Endometrium (tissue), 2 donors: ENCODE measurements around the gene SYT13.

Experiments
- FAIRE-seq: peaks from 2 replicates; lab custom pipeline; 2012; peaks lifted over from hg19 to GRCh38; lab: Jason Lieb, UNC
- donor health status: control.
- donor health status: control.

The SYT13 gene, protein sequence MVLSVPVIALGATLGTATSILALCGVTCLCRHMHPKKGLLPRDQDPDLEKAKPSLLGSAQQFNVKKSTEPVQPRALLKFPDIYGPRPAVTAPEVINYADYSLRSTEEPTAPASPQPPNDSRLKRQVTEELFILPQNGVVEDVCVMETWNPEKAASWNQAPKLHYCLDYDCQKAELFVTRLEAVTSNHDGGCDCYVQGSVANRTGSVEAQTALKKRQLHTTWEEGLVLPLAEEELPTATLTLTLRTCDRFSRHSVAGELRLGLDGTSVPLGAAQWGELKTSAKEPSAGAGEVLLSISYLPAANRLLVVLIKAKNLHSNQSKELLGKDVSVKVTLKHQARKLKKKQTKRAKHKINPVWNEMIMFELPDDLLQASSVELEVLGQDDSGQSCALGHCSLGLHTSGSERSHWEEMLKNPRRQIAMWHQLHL

DNA sequence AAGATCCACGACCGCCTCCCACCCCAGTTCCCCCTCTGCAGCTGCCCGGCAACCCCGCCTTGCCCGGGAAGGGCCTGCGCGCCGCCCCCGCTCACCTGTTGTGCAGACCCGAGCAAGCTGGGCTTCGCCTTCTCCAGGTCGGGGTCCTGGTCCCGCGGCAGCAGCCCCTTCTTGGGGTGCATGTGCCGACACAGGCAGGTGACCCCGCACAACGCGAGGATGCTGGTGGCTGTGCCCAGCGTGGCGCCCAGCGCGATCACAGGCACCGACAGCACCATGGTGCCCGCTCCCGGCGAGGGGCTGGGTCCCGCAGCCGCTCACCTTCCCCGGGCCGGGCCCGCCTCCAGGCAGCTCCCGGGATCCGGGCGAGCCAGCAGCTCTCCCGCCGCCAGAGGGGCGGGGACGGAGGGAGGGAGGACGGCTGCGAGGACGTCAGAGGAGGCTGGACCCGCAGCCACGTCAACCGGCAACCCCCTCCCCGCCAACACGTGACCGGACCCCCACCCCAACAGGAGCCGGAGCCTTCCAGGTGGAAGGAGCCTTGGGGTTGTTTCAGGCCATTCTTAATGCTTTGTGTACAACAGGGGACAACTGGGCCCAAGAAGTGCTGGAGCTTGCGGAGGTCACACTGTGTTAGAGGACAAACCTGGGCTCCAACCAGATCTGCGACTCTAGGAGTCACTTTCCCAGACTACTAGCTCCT, at the start of gene SYT13:
Gene SYT13 (minus strand): TSS at position 412 of the 703 bp plus-strand sequence. CDS start 134 bp downstream, at position 278.
- no peak for FAIRE-seq

DNA sequence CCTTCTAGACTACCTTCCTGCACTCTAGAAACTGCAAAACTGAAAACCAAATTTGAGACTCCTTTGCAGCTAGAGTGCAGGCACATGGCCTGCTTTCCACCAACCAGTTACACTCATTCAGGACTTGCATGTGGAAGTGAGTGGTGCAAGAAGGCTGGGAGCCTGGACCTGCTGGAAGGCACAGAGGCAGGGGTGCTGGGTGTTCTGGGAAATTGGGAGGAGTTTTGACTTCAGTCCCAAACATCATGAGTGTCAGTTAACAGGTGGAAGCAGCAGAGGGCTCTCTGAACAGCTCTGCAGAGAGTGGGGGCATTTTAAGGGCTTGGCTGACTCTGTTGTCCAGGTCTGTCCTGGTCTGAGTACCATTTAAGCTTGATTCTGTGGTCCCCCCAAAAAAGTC, 49.3 kb upstream of the SYT13 start:
- FAIRE-seq = no peak

DNA sequence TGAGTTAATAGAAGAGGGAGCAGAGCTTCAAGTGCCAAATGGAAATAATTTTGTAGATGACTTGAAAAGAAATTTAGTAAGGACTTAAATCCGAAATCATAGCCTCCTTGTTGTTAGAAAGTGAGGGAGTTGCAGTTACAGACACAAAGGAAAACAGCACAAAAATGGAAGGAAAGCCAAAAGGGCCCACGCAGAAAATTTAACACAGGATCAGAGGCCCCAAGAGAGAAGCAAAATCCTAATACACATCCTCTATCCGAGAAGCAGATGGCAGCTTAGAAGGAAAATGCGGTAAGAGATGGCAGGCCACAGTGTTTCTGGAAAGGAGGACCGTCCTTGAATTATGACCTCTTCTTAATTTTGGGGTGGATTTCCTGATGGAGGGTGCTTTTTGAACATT, 48.7 kb upstream of the SYT13 start:
- FAIRE-seq = no peak

DNA sequence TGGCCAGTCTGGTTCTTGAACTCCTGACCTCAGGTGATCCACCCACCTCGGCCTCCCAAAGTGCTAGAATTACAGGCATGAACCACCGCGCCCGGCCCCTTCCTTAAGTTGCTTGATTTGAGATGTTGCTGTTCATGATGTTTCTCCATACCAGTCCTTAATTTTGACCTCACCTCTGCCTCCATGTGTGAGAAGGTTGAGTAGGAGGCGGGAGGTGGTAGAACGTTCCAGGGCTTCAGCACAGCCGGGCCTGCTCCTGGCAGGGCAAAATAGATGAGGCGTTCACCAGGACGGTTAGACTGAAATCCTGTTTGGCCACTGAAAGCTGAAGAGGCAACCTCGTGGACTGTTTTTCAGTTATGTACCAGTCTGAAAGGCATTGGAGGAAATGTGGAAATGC, 48.3 kb upstream of the SYT13 start:
- no peak for FAIRE-seq

DNA sequence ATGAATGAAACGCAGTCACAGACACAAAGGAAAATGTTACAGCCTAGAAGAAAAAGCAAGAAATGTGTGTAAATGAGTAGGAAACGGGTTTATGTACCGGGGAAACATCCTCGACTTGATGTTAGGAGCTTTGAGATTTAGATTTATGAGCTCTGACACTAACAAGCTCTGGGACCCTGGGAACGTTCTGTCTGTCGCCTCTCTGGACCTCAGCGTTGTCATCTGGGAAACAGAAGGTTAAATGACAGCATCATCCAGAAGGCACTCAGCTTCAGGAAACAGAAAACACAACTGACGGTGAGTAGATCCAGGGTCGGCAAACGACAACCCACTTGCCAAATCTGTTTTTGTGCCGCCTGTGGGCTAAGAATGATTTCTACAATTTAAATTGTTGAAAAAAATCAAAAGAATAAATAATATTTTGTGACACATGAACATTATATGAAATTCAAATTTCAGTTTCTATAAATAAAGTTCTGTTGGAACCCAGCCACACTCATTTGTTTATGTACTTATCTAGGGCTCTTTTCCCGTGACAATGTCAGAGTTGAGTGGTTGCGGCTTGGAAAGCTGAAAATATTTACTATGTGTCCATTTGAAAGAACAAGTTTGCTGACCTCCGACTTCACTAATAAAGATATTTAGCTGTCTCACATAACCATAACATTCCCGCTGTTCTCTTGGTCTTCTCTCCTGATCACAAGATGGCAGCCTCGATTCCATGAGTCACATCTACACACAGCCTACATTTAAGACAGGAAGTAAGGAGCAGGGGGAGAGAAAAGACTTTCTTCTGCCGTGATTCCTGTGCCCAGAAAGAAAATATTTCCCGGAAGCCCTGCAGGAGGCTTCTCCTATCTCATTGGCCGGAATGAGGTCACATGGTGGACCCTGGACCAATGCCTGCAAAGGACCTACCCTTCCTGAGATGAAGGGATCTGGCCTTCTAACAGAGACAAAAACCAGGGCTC, 47.1 kb upstream of the SYT13 start:
- FAIRE-seq = no peak

DNA sequence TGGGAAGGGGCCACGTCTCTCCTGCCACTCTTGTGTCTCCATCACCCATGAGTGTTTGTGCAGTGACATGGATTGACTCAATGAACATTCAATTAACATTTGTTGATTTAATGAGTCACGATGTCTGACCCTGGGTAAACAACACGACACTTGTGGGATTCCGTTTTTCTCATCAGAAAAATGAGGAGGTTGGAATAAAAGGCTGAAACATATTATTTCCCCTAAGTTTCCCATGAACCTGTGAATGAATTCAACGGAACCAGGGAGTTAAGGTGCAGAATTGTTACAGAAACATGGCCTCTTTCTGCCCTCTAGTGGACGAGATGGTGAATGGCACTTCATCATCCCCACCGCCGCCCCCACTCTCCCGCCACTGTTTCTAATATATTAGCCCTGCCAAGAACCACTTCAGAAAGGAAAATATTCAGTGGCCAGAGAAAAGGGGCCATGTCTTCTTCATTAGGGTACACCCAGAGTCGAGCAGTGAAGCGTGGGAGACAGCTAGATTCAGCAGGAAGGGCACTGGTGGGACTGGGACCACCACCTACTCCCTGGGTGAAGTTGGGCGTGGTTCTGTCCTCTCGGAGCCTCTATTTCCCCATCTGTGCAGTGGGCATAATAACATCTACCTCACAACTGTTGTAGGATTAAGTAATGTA, 46.3 kb upstream of the SYT13 start:
- FAIRE-seq = no peak

DNA sequence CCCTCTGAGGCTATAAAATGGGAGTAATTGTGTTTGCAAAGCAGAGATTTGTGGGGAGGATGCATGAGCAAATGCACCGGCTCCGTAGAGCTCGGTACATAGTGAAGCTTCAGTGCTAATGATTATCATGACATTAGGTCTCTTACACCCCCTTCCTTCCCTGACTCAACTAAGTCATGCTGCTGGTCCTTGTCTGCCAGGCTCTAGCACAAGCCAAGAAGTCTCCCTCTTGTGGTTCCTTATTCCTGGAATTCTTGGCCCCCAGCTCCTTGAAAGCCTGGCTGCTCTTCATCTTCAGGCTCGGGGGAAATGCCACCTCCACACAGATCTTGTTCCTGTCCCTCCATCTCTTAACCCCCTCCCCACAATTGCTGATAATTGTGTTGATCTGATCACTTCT, 45.7 kb upstream of the SYT13 start:
- no peak for FAIRE-seq

DNA sequence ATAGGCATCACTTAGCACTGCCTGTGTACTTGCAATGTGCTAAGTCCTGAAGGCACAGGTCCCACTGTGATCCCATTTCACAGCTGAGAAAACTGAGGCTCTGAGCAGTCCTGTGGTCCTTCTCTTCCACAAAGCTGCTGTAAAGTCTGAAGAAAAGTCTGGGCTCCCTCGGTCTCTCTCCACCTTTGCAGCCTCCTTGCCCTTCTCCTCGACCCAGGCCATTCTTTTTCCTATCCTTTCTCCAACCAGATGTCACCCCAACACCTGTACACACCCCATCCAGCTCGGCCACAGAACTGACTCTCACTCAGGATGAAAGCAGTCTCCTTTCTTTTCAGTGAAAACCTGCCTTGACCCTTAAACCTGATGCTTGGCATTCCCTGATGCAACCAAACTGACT, 42.6 kb upstream of the SYT13 start:
- no peak for FAIRE-seq

DNA sequence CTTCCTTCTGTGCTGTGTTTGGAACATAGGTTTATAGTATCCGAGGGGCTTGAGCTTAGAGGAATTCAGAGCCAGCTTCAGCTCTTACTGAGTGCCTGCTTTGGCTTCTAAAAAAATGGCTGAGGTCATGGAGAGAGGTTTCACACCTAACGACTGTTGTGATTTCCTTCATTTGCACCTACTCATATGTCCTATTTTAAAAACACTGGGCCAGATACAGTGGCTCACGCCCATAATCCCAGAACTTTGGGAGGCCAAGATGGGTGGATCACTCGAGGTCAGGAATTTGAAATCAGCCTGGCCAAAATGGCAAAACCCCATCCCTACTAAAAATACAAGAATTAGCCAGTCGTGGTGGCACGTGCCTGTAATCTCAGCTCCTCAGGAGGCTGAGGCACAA, 38.3 kb upstream of the SYT13 start:
- no peak for FAIRE-seq

DNA sequence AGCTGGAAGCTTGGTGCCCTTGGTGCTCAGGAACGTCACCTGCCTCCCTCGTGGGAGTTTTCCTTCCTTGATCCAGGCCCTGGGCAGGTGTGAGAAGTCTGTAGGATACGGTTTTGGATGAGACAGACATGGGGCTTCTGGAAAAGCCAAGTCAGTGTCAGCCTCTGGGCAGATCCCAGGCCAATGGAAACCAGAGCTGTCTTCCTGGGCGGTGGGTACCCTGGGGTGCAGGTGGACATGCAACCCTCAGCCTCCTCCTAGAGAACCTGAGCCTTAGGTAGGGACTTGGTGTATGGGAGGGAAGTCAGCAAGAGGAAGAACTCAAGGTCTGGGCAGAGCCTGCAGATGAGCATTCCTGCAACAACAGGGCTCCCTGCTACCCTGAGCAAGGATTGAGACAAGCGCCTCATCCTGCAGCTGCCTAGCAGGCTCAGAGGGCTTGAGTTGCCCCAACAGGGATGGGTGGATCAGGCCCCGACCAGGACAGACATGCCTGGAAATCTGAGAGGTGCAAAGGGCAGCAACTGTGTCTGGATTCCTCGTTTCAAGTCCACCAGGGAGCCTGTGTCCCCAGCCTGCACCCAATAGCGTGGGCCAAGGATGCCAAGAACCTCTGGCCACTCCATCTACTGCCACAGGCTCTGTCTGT, 37.6 kb upstream of the SYT13 start:
- no peak for FAIRE-seq

DNA sequence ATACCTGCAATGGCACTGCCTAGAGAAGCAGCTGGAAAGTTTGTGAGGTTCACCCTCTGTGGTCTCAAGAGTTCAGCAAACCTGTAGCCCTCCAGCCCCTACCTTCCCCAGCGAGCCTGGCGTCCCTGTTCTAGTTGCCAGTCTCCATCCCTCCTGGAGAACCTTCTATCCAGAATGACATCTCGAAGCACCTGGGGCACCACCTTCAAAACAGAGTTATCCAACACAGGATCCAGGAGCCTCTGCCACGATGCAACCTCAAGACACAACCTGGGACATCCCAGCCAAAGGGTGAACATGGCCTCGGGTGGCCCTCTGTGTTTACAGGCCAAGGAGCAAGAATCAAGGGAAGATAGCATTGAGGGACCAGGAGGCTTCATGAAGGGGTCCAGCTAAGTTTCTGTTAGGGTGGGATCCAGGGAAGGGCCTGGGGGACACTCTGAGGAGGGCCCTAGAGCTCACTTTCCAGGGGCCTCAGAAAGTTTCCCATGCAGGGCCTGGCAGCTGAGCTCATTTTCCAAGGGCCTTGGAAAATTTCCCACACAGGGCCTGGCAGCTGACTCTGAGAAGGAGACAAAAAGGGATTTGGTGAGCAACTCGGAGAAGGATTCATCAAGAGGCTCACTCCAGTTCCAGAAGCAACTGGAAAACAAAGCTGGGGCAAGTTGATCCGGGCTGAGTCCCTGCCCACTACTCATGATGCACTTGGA, 36.9 kb upstream of the SYT13 start:
- FAIRE-seq = no peak

DNA sequence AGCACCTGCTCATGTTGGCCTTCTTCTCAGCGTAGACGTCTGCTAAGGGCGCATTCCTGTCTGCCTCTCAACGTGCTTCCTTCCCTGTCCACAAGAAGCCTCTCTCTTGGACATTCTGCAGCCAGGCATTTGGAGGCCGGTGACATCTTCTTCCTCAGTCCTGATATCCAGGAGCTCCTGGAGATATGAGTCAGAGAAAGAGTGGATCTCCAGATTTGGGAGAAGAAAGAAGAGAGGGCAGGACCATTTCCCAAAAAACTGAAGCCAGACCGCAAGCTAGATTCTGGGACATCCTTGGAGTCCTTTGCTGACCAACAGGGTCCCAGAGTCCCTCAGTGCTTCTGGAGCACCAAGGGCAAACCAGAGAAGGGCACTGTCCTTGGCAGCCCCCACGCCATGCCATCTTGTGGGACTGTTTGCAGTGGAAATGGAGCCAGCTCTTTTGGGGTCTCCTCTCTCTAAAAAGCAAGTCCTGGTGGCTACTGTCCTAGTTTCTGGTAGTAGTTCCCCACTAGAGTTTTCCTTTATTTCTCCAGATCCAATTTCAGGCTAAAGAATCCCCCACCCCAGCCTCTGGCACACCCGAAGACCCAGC, 36.1 kb upstream of the SYT13 start:
- no peak for FAIRE-seq

DNA sequence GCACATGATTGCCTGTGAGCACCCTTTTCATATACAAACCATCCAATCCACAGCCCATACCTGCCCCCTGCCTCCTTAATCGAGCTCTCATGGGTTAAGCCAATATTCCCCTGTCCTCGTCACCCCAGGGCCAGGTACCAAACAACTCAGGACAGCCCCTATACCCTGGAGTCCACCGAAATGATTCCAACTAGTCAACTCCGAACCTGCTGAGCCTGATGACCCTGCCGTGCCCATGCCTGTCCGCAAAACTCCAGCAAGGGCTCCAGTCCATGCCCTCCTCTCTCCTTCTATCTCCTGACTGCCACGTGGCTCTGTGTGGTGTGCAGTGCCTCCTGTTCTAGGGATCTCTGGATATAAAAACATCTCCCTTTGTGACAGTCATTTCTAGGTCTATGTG, 35.5 kb upstream of the SYT13 start:
- no peak for FAIRE-seq

DNA sequence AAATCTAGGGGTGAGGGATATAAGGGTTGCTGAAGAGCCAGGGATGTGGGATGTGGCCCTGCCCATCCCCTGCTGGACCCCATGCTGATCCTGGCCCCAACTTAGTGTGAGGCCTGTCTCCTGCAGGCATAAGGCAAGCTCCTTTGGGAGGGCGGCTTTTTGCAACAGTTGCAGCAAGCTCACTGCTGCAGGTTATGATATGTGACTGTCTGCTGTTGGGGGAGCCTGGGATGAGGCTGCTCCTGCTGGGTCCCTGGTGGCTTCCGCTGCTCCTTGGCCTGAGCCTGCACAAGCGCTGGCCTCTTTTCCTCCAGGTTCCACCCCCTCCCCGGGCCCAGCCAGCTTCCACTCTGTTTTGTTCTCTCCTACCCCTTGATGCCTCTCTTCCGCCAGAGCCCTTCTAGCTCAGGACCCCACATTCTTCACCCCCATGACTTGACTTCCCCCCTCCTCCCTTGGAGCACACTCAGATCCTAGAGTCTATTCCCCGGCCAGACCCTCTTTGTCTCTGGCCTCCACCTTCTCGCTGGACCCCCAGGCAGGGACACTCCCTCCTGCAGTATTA, 35.0 kb upstream of the SYT13 start:
- FAIRE-seq = no peak

DNA sequence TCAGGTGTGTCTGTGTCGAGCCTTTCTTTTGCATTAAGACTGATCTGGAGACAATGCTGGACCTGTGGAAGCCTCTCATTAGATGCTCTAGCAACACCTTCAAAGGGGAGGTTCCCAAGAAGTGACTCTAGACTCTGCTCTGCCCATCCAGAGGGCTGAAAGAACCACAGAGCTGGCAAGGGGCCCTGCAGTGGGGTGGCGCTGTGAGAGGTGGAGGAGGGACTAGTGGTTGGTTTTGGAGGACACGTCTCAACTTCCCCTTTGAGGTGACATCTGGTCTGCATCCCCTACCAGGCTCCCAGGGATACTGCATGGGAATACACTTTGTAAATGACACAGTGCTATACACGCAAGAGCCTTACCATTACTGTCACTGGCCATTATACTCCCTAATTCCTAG, 34.2 kb upstream of the SYT13 start:
- no peak for FAIRE-seq

DNA sequence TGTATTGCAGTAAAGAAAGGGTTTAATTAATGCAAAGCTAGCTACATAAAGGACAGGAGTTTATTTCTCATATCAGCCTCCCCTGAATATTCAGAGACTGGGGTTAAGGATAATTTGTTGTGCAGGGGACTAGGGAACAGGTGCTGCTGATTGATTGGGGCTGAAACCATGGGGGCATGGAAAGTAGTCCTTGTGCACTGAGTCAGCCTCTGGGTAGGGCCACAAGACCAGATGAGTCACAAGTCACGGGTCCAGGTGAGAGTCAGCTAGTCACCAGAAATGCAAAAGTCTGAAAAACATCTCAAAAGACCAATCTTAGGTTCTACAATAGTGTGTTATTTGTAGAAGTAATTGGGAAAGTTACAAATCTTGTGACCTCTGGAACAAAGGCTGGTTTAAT, 32.9 kb upstream of the SYT13 start:
- FAIRE-seq = no peak

DNA sequence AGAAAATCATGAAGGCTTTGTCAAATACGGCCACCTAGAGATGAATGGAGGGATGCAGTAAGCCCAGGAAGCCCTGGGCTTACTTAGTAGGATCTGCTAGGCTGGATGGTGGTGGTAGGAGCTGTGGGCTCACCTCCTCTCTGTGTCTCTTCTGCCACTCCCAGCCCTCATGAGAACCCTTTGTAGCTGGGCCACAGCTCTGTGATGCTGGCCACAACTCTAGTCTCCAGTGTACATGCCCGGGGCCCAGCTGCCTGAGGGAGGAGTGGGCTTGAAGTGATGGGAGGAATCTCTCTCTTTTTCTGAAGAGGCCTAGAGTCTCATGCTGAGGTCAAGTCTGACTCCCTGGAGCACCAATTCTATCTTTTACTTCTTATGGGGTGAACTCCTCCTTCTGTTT, 32.4 kb upstream of the SYT13 start:
- no peak for FAIRE-seq

DNA sequence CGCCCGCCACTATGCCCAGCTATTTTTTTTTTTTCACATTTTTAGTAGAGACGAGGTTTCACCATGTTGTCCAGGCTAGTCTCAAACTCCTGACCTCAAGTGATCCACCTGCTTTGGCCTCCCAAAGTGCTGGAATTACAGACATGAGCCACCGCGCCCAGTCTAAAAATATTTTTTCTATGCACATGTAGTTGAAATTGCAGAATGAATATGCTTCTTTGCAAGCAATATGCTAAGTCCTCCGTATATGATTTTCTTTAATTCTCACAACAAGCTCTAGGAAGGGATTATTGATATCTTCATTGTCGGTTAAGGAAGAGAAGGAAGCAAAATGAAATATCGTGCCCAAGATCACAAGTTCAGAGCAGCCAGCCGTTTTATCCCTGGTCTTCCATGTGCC, 30.1 kb upstream of the SYT13 start:
- FAIRE-seq = no peak

DNA sequence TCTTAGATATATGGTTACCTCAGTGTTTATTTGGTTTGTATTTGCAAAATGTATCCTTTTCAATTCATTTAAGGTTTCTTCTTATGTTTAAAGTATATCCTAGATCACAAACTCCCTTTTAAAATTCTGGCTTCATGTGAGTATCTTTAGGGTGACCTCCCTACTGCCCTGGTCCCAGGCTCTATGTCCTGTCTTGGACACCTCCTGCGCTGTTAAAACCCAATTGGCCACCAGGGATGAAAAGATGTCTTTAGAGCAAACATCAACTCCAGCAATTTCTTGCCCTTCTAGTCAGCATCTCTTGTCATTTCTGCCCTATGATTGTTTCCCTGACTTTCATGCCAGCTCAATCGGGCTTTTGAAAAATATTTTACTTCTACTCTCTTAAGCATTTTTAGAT, 28.8 kb upstream of the SYT13 start:
- no peak for FAIRE-seq
